Measurements from ENCODE around the gene SERPINB1.
"Not testable (repeated sequence)": the region's sequence is repeated elsewhere in the genome, so short reads cannot be mapped to it uniquely, and the experiment has no call there.

SERPINB1 gene

GRCh38 chr6:2841264-2842138 lies at the start of gene SERPINB1:
SERPINB1 (minus strand) TSS chr6:2841863; CDS start chr6:2840586, 1,277 bp downstream.
- H3K4me1 Mint-ChIP-seq (ENCODE audit: low read depth), result peaks cover 47% of the 10 kb centered on the region

GRCh38 chr6:2890976-2891767 lies 49.5 kb upstream of the SERPINB1 start:
- Mint-ChIP-seq H3K27ac (peak overlapping the region; percentile 23), H3K4me1 (ENCODE audit: low read depth) (peaks cover 6% of the 10 kb centered on the region), H3K27me3 (ENCODE audit: low read depth) (no peaks in the 10 kb centered on the region)

More at GRCh38 chr6:2841264-2842138, at the start of gene SERPINB1:
- no peaks in the 10 kb centered on the region for H3K27me3 Mint-ChIP-seq (ENCODE audit: low read depth)
- H3K36me3 Mint-ChIP-seq (ENCODE audit: low read depth), result peaks cover 32% of the 10 kb centered on the region
- peak; percentile 94 for DNase-seq (ENCODE audit: low spot score)
- H3K27ac Mint-ChIP-seq, result peak within 1 kb of the TSS; percentile 87
- H3K9me3 Mint-ChIP-seq, result no peaks in the 10 kb centered on the region
- peak within 1 kb of the TSS; percentile 95 for H3K4me3 Mint-ChIP-seq

DNA sequence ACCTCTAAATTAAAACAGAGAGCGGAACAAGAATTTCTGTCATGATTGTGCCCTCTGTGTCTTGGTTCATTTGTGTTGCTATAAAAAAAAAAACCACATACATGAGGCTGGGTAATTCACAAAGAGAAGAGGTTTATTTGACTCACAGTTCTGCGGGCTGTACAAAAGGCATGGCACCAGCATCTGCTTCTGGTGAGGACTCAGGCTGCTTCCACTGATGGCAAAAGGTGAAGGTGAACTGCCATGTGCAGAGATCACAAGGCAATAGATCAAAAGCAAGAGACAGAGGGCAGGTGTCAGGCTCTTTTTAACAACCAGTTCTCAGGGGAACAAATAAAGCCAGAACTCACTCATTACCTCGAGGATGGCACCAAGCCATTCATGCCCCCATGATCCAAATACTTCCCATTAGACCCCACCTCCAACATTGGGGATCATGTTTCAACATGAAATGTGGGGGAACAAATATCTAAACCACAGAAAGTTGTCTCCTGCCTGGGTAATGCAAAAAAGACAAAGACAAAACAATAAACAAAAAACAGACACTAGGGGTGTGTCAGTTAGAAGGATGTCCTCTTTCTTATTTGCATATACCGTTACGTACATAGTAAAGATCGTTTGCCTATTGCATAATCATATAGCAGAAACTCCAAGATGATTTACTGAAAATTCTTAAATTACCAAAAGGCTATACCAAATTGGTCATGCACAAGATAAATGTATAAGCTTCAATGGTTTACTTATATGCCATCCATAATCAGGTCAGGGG lies 44.5 kb upstream of the SERPINB1 start:
- no peak overlapping the region for H3K27ac Mint-ChIP-seq
- H3K4me3 Mint-ChIP-seq, result no peak overlapping the region
- no peak for DNase-seq (ENCODE audit: low spot score)
- no peaks in the 10 kb centered on the region for H3K27me3 Mint-ChIP-seq (ENCODE audit: low read depth)
- peaks cover 51% of the 10 kb centered on the region for H3K36me3 Mint-ChIP-seq (ENCODE audit: low read depth)
- H3K4me1 Mint-ChIP-seq (ENCODE audit: low read depth), result peaks cover 25% of the 10 kb centered on the region
- H3K9me3 Mint-ChIP-seq, result no peaks in the 10 kb centered on the region

More at GRCh38 chr6:2890976-2891767, 49.5 kb upstream of the SERPINB1 start:
- no peaks in the 10 kb centered on the region for H3K9me3 Mint-ChIP-seq
- peak overlapping the region; percentile 39 for H3K4me3 Mint-ChIP-seq
- peaks cover 64% of the 10 kb centered on the region for H3K36me3 Mint-ChIP-seq (ENCODE audit: low read depth)
- no peak for DNase-seq (ENCODE audit: low spot score)

DNA sequence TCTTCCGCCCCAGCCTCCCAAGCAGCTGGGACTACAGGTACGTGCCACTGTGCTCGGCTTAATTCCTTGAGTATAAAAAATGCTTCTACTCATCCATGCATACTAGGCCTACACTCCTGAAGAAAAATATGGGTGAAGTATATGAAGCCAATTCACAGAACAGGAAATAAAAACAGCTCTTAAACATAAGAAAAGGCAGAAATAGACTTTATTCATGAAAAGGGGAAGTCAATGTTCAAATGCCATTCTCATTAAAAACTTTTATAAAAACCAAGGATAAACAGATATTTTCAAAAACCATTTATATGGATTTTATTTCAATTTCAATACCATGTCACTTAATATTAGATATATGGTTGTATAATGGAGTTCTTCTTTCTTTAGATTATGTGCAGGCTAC lies 43.1 kb upstream of the SERPINB1 start:
- Mint-ChIP-seq H3K36me3 (ENCODE audit: low read depth) (peaks cover 45% of the 10 kb centered on the region), H3K4me1 (ENCODE audit: low read depth) (peaks cover 39% of the 10 kb centered on the region), H3K4me3 (no peak overlapping the region)

GRCh38 chr6:2883673-2884072 lies 42.0 kb upstream of the SERPINB1 start:
- Mint-ChIP-seq H3K9me3 (no peaks in the 10 kb centered on the region), H3K36me3 (ENCODE audit: low read depth) (peaks cover 42% of the 10 kb centered on the region), H3K27me3 (ENCODE audit: low read depth) (no peaks in the 10 kb centered on the region), H3K4me3 (no peak overlapping the region), H3K27ac (no peak overlapping the region), H3K4me1 (ENCODE audit: low read depth) (peaks cover 48% of the 10 kb centered on the region)
- DNase-seq (ENCODE audit: low spot score), result no peak

More for the DNA sequence above, 43.1 kb upstream of the SERPINB1 start:
- DNase-seq (ENCODE audit: low spot score), result no peak
- Mint-ChIP-seq H3K27ac (no peak overlapping the region), H3K9me3 (no peaks in the 10 kb centered on the region), H3K27me3 (ENCODE audit: low read depth) (no peaks in the 10 kb centered on the region)

DNA sequence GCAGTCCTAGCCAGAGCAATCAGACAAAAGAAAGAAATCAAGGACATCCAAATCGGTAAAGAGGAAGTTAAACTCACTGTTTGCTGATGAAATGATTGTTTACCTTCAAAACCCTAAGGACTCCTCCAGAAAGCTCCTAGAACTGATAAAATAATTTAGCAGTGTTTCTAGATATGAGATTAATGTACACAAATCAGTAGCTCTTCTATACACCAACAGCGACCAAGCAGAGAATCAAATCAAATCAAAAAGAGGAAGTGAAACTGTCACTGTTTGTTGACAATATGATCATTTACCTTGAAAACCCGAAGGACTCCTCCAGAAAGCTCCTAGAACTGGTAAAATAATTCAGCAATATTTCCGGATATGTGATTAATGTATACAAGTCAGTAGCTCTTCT lies 39.8 kb upstream of the SERPINB1 start:
- Mint-ChIP-seq H3K4me3 (peak overlapping the region; percentile 64), H3K9me3 (no peaks in the 10 kb centered on the region), H3K27me3 (ENCODE audit: low read depth) (no peaks in the 10 kb centered on the region), H3K4me1 (ENCODE audit: low read depth) (peaks cover 67% of the 10 kb centered on the region), H3K27ac (peak overlapping the region; percentile 60), H3K36me3 (ENCODE audit: low read depth) (peaks cover 37% of the 10 kb centered on the region)
- no peak for DNase-seq (ENCODE audit: low spot score)

GRCh38 chr6:2880156-2880555 lies 38.5 kb upstream of the SERPINB1 start:
- H3K27me3 Mint-ChIP-seq (ENCODE audit: low read depth); DNase-seq (ENCODE audit: low spot score); H3K9me3 Mint-ChIP-seq: not testable (repeated sequence)
- Mint-ChIP-seq H3K4me1 (ENCODE audit: low read depth) (peaks cover 62% of the 10 kb centered on the region), H3K36me3 (ENCODE audit: low read depth) (peaks cover 28% of the 10 kb centered on the region), H3K27ac (peak overlapping the region; percentile 79), H3K4me3 (peak overlapping the region; percentile 64)

GRCh38 chr6:2877960-2878359 lies 36.3 kb upstream of the SERPINB1 start:
- peaks cover 24% of the 10 kb centered on the region for H3K36me3 Mint-ChIP-seq (ENCODE audit: low read depth)
- DNase-seq (ENCODE audit: low spot score), result no peak

GRCh38 chr6:2877057-2877882 lies 35.6 kb upstream of the SERPINB1 start:
- H3K27me3 Mint-ChIP-seq (ENCODE audit: low read depth), result no peaks in the 10 kb centered on the region
- H3K9me3 Mint-ChIP-seq, result peaks cover 2% of the 10 kb centered on the region
- H3K4me3 Mint-ChIP-seq, result peak overlapping the region; percentile 86
- H3K36me3 Mint-ChIP-seq (ENCODE audit: low read depth), result peaks cover 22% of the 10 kb centered on the region
- DNase-seq (ENCODE audit: low spot score), result no peak
- peaks cover 64% of the 10 kb centered on the region for H3K4me1 Mint-ChIP-seq (ENCODE audit: low read depth)
- H3K27ac Mint-ChIP-seq, result peak overlapping the region; percentile 92

More at GRCh38 chr6:2877960-2878359, 36.3 kb upstream of the SERPINB1 start:
- H3K9me3 Mint-ChIP-seq, result no peaks in the 10 kb centered on the region
- H3K4me3 Mint-ChIP-seq, result peak overlapping the region; percentile 28
- H3K27ac Mint-ChIP-seq, result peak overlapping the region; percentile 71
- peaks cover 64% of the 10 kb centered on the region for H3K4me1 Mint-ChIP-seq (ENCODE audit: low read depth)
- no peaks in the 10 kb centered on the region for H3K27me3 Mint-ChIP-seq (ENCODE audit: low read depth)

- Mint-ChIP-seq H3K9me3 (peaks cover 6% of the 10 kb centered on the region), H3K4me3 (peak overlapping the region; percentile 86), H3K27me3 (ENCODE audit: low read depth) (no peaks in the 10 kb centered on the region), H3K4me1 (ENCODE audit: low read depth) (peaks cover 59% of the 10 kb centered on the region), H3K27ac (peak overlapping the region; percentile 92), H3K36me3 (ENCODE audit: low read depth) (peaks cover 16% of the 10 kb centered on the region)
- DNase-seq (ENCODE audit: low spot score), result no peak
Measured at GRCh38 chr6:2876210-2877056, 34.8 kb upstream of the SERPINB1 start.

DNA sequence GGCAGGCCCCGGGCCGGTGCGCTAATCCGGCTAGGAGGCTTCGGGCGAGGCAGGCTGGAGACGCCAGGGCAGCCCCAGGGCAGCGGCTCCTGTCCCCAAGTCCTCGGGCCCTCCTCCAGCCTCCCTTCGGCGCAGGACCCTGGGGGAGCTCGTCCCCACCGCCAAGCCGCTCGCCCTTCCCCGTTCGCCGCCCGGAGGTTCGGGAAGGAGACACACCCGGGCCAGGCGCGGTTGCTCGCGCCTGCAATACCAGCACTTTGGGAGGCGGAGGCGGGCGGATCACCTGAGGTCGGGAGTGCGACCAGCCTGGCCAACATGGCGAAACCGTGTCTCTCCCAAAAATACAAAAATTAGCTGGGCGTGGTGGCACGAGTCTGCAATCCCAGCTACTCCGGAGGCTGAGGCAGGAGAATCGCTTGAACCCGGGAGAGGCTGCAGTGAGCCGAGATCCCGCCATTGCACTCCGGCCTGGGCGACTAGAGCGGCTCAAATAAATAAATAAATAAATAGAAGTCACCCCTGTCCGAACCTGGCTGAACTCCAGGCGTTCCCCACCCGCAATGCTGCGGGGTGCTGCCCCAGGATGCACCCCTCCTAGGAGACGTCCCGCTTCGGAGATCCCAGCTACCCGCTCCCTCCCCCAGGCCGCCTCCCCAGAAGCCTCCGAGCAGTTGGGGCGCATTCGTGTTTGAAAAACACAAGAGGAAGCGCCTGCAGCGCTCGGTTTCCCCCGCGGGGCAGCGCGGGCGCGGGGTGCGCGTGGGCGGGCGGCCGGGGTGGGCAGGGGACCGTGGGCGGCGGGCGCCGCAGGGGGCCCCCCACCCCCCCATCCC lies 33.9 kb upstream of the SERPINB1 start:
- H3K27me3 Mint-ChIP-seq (ENCODE audit: low read depth), result no peaks in the 10 kb centered on the region
- H3K4me1 Mint-ChIP-seq (ENCODE audit: low read depth), result peaks cover 50% of the 10 kb centered on the region
- H3K4me3 Mint-ChIP-seq, result peak overlapping the region; percentile 78

More for the DNA sequence above, 33.9 kb upstream of the SERPINB1 start:
- Mint-ChIP-seq H3K27ac (peak overlapping the region; percentile 80), H3K9me3 (peaks cover 6% of the 10 kb centered on the region), H3K36me3 (ENCODE audit: low read depth) (peaks cover 15% of the 10 kb centered on the region)
- DNase-seq (ENCODE audit: low spot score), result no peak
